Measurements from ENCODE around the gene AKR1A1. TPM values are rescaled to one million over a fixed set of nuclear protein-coding genes. Genes with fewer than 3 reads are reported as not detected.

The AKR1A1 gene
- 122 and 135 TPM in 2 replicates for total RNA-seq

GRCh38 chr1:45550401-45551351, at the start of gene AKR1A1:
Gene AKR1A1, plus strand, starts transcription at chr1:45550826. Its CDS starts 10,969 bp downstream, at chr1:45561795.
- peak; percentile 36 for DNase-seq (ENCODE audit: low read depth)
- TF ChIP-seq CTCF (conservative IDR thresholded peaks at IDR 0.05; ENCODE audit: low read depth, low read length), result no peak
- H3K4me3 ChIP-seq (ENCODE audit: low read depth, low read length), result peak within 1 kb of the TSS; percentile 87

GRCh38 chr1:45501505-45501859, 49.1 kb upstream of the AKR1A1 start:
- DNase-seq (ENCODE audit: low read depth), result no peak

GRCh38 chr1:45503462-45504360, 46.9 kb upstream of the AKR1A1 start:
- no peak for TF ChIP-seq CTCF (conservative IDR thresholded peaks at IDR 0.05; ENCODE audit: low read depth, low read length)
- no peak for DNase-seq (ENCODE audit: low read depth)

More at GRCh38 chr1:45501505-45501859, 49.1 kb upstream of the AKR1A1 start:
- no peak for TF ChIP-seq CTCF (conservative IDR thresholded peaks at IDR 0.05; ENCODE audit: low read depth, low read length)
- H3K4me3 ChIP-seq (ENCODE audit: low read depth, low read length), result no peak overlapping the region

GRCh38 chr1:45507195-45507594, 43.4 kb upstream of the AKR1A1 start:
- TF ChIP-seq CTCF (conservative IDR thresholded peaks at IDR 0.05; ENCODE audit: low read depth, low read length), result no peak
- H3K4me3 ChIP-seq (ENCODE audit: low read depth, low read length), result no peak overlapping the region
- DNase-seq (ENCODE audit: low read depth), result no peak

More at GRCh38 chr1:45503462-45504360, 46.9 kb upstream of the AKR1A1 start:
- H3K4me3 ChIP-seq (ENCODE audit: low read depth, low read length), result no peak overlapping the region

GRCh38 chr1:45507893-45508292, 42.7 kb upstream of the AKR1A1 start:
- no peak for TF ChIP-seq CTCF (conservative IDR thresholded peaks at IDR 0.05; ENCODE audit: low read depth, low read length)
- DNase-seq (ENCODE audit: low read depth), result no peak
- H3K4me3 ChIP-seq (ENCODE audit: low read depth, low read length), result no peak overlapping the region

GRCh38 chr1:45508295-45509151, 42.1 kb upstream of the AKR1A1 start:
- no peak overlapping the region for H3K4me3 ChIP-seq (ENCODE audit: low read depth, low read length)
- no peak for TF ChIP-seq CTCF (conservative IDR thresholded peaks at IDR 0.05; ENCODE audit: low read depth, low read length)

More at GRCh38 chr1:45508295-45509151, 42.1 kb upstream of the AKR1A1 start:
- DNase-seq (ENCODE audit: low read depth), result no peak
